GM21737 (cell line): ENCODE results near the gene TFPI.

ENCODE experiments used
- ATAC-seq: cut with Tn5 transposase; IDR thresholded peaks from one replicate; pipeline ENCODE4 v1.9.1; 2021; ENCODE audit warnings: mild to moderate bottlenecking, moderate library complexity; ENCODE audit not compliant: unreplicated experiment

Gene TFPI

DNA sequence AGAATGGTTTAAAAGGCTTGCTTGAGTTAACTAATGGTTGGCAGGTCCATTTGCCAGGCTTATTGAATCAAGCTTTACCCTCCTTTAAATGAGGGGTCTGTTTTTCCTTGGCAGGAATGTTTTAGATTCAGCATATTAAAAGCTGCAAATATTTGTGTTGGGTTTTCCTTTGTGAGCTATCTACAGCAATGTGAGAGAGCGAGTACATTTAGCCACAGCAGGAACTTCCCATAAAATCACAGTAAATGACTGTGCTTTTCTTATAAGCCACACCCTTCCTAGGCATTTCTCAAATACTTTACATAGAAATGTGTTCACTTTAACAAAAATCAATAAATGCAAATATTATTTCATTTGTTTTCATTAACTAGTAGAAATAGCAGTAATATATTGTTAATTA is 130.1 kb downstream of the TFPI start:
- ATAC-seq = no peak

DNA sequence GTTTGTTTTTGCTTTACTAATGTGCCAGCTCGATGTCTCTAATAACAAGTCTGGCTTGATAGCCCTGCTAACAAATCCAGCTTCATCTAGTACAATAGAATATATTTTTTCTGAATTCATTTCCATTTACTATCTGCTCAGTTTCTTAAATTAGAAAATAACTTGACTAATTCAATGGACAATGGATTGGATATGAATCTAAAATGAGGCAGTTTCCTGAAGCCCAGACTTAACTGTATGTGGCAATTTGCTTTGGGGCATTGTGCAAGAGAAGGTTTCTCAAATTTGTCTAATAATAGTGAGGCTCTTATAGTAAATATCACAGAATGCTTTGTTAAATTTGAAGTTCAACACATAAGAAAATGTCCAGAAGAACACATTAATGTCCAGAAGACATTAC is 132.0 kb downstream of the TFPI start:
- no peak for ATAC-seq

DNA sequence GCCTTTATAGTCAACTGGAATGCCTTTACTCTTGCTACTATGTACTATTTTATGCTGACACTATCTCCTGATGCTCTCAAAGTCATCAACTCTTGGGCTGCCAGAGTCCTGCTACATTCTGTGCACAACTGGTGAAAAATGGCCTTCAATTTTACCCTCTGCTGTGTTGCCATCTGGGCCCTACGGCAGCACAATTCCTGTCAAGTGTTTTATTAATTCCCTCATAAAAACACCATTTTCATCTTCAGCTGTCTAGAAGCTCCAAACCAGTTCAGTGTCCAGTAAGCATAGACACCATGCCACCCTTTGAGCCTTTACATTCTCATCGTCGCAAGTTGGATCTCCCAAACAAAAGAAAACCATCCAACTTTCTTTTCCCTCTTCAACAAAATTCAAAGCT is 132.7 kb downstream of the TFPI start:
- ATAC-seq = no peak

DNA sequence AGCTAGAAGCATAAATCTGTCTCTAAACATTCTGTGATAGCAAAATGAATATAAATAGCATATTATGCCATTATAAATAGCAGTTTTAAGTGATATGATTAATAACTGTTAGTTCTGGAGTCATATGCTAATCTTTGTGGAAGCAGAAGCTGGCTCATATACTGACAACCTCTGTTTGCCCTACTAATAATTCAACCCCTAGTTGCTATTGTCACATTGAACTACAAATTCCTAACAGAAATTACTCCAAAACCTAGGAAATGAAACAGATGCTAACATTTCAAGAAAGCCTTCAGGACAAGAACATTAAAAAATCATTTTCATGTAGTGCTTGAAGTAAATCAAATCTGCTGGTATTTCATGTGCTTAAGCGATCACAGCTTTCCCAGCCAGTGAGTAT is 134.4 kb downstream of the TFPI start:
- ATAC-seq = no peak

DNA sequence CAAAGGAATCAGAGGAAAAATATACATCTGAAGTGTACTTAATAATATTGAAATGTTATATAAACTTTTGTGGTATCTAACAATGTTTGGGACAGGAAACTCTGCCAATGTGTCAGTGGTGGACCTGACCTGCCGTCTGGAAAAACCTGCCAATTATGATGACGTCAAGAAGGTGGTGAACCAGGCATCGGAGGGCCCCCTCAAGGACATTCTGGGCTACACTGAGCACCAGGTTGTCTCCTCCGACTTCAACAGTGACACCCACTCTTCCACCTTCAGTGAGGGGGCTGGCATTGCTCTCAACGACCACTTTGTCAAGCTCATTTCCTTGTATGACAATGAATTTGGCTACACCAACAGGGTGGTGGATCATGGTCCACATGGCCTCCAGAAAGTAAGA is 138.8 kb downstream of the TFPI start:
- ATAC-seq = no peak
